HepG2 (cell line): Measurements from ENCODE around the gene JADE3. TPM values are rescaled to one million over a fixed set of nuclear protein-coding genes. Genes with fewer than 3 reads are reported as not detected.

Experiments
- ELF4 ChIP-seq: sonication (generic); formaldehyde crosslinking; IDR thresholded peaks from 2 replicates; pipeline ENCODE4 v1.5.0; 2020; ENCODE audit warnings: missing genetic modification reagents, mild to moderate bottlenecking, moderate library complexity, borderline replicate concordance
- HNF4A ChIP-seq: sonication (generic); formaldehyde crosslinking; IDR thresholded peaks from 2 replicates; pipeline ENCODE4 v1.4.0; 2020; ENCODE audit warnings: missing genetic modification reagents
- HOXA9 ChIP-seq: sonication (generic); formaldehyde crosslinking; IDR thresholded peaks from 2 replicates; pipeline ENCODE4 v1.8.1; 2022; ENCODE audit warnings: missing genetic modification reagents, mild to moderate bottlenecking, moderate library complexity, borderline replicate concordance
- KAT2B ChIP-seq: fragments of 150-350 bp; IDR thresholded peaks from 2 replicates; pipeline ENCODE4 v1.6.1; 2014; ENCODE audit warnings: low read depth, low read length, borderline replicate concordance
- SMAD1 ChIP-seq: sonication (generic); formaldehyde crosslinking; IDR thresholded peaks from 2 replicates; pipeline ENCODE4 v1.4.0; 2020; ENCODE audit warnings: missing genetic modification reagents, low read depth, mild to moderate bottlenecking, borderline replicate concordance
- ZEB1 ChIP-seq: IDR thresholded peaks from 2 replicates; pipeline ENCODE4 v1.6.1; 2012; ENCODE audit warnings: mild to moderate bottlenecking, low read depth, inconsistent platforms; ENCODE audit not compliant: insufficient replicate concordance
- ZNF3 ChIP-seq: IDR thresholded peaks from 2 replicates; pipeline ENCODE4 v1.7.0; 2017; ENCODE audit warnings: inconsistent platforms
- ZNF350 ChIP-seq: sonication (generic); formaldehyde crosslinking; IDR thresholded peaks from 2 replicates; pipeline ENCODE4 v1.4.0; 2020; ENCODE audit warnings: mild to moderate bottlenecking, low read depth, missing genetic modification reagents, borderline replicate concordance
- ZNF496 ChIP-seq: sonication (generic); formaldehyde crosslinking; IDR thresholded peaks from 2 replicates; pipeline ENCODE4 v1.8.1; 2023; ENCODE audit warnings: mild to moderate bottlenecking, moderate library complexity, missing genetic modification reagents; ENCODE audit not compliant: insufficient replicate concordance
- ZNF660 ChIP-seq: sonication (generic); formaldehyde crosslinking; IDR thresholded peaks from 2 replicates; pipeline ENCODE4 v1.5.1; 2020; ENCODE audit warnings: mild to moderate bottlenecking, low read depth, missing genetic modification reagents, borderline replicate concordance
- ZNF746 ChIP-seq: sonication (generic); formaldehyde crosslinking; IDR thresholded peaks from 2 replicates; pipeline ENCODE4 v1.8.0; 2022; ENCODE audit warnings: mild to moderate bottlenecking, missing genetic modification reagents
- ZNF83 ChIP-seq: sonication (generic); formaldehyde crosslinking; IDR thresholded peaks from 2 replicates; pipeline ENCODE4 v1.4.0; 2020; ENCODE audit warnings: missing genetic modification reagents, mild to moderate bottlenecking, borderline replicate concordance
- polyA plus RNA-seq, 8 experiments: library from polyadenylated mRNA; depleted of rRNA in 3 of 8; stranded (reverse) in 7 of 8; unstranded in 1 of 8; fragments of >200 nt; fragmentation: Illumina TruSeq in 4 of 8; extraction: Trizol in 4 of 8; gene quantifications; 2 replicates each; pipeline versions ENCODE4 v1.2.1 to v1.2.3, GENCODE V29; 2011 to 2016; ENCODE audit warnings: low read depth in 4 of 8, missing spikeins in 1 of 8, mixed read lengths in 1 of 8; ENCODE audit not compliant: insufficient read depth in 1 of 8
- total RNA-seq, 5 experiments: library from RNA; depleted of rRNA; stranded (reverse); fragments of >200 nt; fragmentation: Illumina TruSeq; extraction: Trizol; gene quantifications; 2 replicates each; pipeline ENCODE4 v1.2.3, GENCODE V29; 2016; ENCODE audit warnings: low read depth in 1 of 5
- TF ChIP-seq, protein P1 (sequence below): sonication (generic); formaldehyde crosslinking; IDR thresholded peaks from 2 replicates; pipeline ENCODE4 v1.4.0; 2020; ENCODE audit warnings: low read depth, mild to moderate bottlenecking, missing genetic modification reagents
- TF ChIP-seq, protein P2 (sequence below), 2 experiments: sonication (generic) in 1 of 2; formaldehyde crosslinking in 1 of 2; IDR thresholded peaks; 2 replicates each; pipeline versions ENCODE4 v1.6.1 to v1.9.0; 2014 to 2022; ENCODE audit warnings: antibody characterized with exemption in 1 of 2, borderline replicate concordance in 1 of 2, inconsistent platforms in 1 of 2, low read depth in 1 of 2, missing genetic modification reagents in 1 of 2
- TF ChIP-seq, protein P3 (sequence below): sonication (generic); formaldehyde crosslinking; IDR thresholded peaks from 2 replicates; pipeline ENCODE4 v1.8.1; 2023; ENCODE audit warnings: mild to moderate bottlenecking, missing genetic modification reagents, borderline replicate concordance
- TF ChIP-seq, protein P4 (sequence below): sonication (generic); formaldehyde crosslinking; IDR thresholded peaks from 2 replicates; pipeline ENCODE4 v1.9.0; 2021; ENCODE audit warnings: missing genetic modification reagents, borderline replicate concordance

Gene JADE3
- total and polyA plus RNA-seq, 2 of the 13 experiments (the other 11 are each of a cell fraction or from before 2014, with no cell fraction given): 7.7 to 7.8 TPM

GRCh38 chrX:46912603-46913491 lies 626 bp downstream of the JADE3 start (continued):
- TF ChIP-seq, protein P1, sequence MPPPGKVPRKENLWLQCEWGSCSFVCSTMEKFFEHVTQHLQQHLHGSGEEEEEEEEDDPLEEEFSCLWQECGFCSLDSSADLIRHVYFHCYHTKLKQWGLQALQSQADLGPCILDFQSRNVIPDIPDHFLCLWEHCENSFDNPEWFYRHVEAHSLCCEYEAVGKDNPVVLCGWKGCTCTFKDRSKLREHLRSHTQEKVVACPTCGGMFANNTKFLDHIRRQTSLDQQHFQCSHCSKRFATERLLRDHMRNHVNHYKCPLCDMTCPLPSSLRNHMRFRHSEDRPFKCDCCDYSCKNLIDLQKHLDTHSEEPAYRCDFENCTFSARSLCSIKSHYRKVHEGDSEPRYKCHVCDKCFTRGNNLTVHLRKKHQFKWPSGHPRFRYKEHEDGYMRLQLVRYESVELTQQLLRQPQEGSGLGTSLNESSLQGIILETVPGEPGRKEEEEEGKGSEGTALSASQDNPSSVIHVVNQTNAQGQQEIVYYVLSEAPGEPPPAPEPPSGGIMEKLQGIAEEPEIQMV: no peak
- TF ChIP-seq ZNF496 (CRISPR knock-in tag): no peak
- TF ChIP-seq KAT2B: no peak
- no peak for TF ChIP-seq ZNF660
- TF ChIP-seq SMAD1: no peak
- TF ChIP-seq ZNF746 (CRISPR knock-in tag): no peak
- no peak for TF ChIP-seq HNF4A (CRISPR knock-in tag)
- no peak for TF ChIP-seq ZNF83 (CRISPR knock-in tag)
- TF ChIP-seq ZNF350: no peak
- TF ChIP-seq ZEB1: no peak
- TF ChIP-seq, protein P2, sequence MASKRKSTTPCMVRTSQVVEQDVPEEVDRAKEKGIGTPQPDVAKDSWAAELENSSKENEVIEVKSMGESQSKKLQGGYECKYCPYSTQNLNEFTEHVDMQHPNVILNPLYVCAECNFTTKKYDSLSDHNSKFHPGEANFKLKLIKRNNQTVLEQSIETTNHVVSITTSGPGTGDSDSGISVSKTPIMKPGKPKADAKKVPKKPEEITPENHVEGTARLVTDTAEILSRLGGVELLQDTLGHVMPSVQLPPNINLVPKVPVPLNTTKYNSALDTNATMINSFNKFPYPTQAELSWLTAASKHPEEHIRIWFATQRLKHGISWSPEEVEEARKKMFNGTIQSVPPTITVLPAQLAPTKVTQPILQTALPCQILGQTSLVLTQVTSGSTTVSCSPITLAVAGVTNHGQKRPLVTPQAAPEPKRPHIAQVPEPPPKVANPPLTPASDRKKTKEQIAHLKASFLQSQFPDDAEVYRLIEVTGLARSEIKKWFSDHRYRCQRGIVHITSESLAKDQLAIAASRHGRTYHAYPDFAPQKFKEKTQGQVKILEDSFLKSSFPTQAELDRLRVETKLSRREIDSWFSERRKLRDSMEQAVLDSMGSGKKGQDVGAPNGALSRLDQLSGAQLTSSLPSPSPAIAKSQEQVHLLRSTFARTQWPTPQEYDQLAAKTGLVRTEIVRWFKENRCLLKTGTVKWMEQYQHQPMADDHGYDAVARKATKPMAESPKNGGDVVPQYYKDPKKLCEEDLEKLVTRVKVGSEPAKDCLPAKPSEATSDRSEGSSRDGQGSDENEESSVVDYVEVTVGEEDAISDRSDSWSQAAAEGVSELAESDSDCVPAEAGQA (IDR thresholded peaks at IDR 0.05; ENCODE audit: low read depth): no peak
- TF ChIP-seq, protein P2 (CRISPR knock-in tag; IDR thresholded peaks at IDR 0.05; ENCODE audit: borderline replicate concordance): no peak
- TF ChIP-seq, protein P3, sequence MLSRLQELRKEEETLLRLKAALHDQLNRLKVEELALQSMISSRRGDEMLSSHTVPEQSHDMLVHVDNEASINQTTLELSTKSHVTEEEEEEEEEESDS (CRISPR knock-in tag): no peak
- TF ChIP-seq HOXA9 (CRISPR knock-in tag): no peak
- TF ChIP-seq ELF4 (CRISPR knock-in tag): no peak
- TF ChIP-seq ZNF3 (CRISPR knock-in tag): no peak
- TF ChIP-seq, protein P4, sequence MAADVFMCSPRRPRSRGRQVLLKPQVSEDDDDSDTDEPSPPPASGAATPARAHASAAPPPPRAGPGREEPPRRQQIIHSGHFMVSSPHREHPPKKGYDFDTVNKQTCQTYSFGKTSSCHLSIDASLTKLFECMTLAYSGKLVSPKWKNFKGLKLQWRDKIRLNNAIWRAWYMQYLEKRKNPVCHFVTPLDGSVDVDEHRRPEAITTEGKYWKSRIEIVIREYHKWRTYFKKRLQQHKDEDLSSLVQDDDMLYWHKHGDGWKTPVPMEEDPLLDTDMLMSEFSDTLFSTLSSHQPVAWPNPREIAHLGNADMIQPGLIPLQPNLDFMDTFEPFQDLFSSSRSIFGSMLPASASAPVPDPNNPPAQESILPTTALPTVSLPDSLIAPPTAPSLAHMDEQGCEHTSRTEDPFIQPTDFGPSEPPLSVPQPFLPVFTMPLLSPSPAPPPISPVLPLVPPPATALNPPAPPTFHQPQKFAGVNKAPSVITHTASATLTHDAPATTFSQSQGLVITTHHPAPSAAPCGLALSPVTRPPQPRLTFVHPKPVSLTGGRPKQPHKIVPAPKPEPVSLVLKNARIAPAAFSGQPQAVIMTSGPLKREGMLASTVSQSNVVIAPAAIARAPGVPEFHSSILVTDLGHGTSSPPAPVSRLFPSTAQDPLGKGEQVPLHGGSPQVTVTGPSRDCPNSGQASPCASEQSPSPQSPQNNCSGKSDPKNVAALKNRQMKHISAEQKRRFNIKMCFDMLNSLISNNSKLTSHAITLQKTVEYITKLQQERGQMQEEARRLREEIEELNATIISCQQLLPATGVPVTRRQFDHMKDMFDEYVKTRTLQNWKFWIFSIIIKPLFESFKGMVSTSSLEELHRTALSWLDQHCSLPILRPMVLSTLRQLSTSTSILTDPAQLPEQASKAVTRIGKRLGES: no peak
